ENCODE measurements around the gene SLC25A36.

- TF ChIP-seq EZH2 (IDR thresholded peaks at IDR 0.05; ENCODE audit: insufficient read depth, poor library complexity, severe bottlenecking) (no peak), EZH2phosphoT487 (IDR thresholded peaks at IDR 0.05; ENCODE audit: insufficient read depth, low read depth) (no peak)
These were observed 29.8 kb upstream of the SLC25A36 start for GRCh38 chr3:140911822-140912221.

Measured in GM23248 (cell line).